AG09319 (cell line): ENCODE measurements around the gene ZNF574.

ENCODE experiments used
- DNase-seq: peaks from one replicate; pipeline ENCODE4 v3.0.0-alpha.2; 2010; ENCODE audit warnings: low read depth; ENCODE audit errors: extremely low read depth
- CTCF ChIP-seq: IDR thresholded peaks from 2 replicates; pipeline ENCODE4 v1.5.1; 2011; ENCODE audit warnings: low read depth, mild to moderate bottlenecking, inconsistent platforms, low read length, moderate library complexity

The ZNF574 gene

DNA sequence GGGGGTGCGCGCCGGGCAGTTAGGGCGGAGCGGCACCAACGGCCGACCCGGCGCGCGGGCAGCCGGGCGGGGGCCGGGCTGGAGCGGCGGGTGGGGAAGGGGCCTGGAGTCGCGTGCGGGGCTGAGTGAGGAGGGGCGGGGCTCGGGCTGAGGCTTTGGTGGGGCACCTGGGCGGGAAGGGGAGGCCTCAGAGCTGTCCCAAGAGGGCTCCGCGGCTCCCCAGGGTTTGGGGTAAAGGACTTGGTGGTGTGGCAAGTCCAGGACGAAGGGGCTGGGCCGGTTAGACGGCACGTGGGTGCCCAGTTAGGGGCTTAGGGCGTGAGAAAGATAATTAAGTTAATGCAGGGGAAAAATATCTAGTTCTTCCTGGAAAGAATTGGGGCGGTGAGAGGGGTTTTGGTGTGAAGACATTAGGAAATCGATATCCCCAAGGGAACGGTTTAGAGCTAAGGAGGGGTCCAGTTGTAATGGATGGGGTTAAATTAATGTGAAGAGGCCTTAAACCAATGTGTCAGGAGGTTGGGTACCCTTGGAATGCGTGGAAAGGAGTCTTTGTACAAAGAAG lies 496 bp downstream of the ZNF574 start:
- TF ChIP-seq CTCF: no peak
- DNase-seq: no peak

GRCh38 chr19:42078058-42078457 lies 2.1 kb downstream of the ZNF574 start:
- no peak for DNase-seq
- no peak for TF ChIP-seq CTCF

DNA sequence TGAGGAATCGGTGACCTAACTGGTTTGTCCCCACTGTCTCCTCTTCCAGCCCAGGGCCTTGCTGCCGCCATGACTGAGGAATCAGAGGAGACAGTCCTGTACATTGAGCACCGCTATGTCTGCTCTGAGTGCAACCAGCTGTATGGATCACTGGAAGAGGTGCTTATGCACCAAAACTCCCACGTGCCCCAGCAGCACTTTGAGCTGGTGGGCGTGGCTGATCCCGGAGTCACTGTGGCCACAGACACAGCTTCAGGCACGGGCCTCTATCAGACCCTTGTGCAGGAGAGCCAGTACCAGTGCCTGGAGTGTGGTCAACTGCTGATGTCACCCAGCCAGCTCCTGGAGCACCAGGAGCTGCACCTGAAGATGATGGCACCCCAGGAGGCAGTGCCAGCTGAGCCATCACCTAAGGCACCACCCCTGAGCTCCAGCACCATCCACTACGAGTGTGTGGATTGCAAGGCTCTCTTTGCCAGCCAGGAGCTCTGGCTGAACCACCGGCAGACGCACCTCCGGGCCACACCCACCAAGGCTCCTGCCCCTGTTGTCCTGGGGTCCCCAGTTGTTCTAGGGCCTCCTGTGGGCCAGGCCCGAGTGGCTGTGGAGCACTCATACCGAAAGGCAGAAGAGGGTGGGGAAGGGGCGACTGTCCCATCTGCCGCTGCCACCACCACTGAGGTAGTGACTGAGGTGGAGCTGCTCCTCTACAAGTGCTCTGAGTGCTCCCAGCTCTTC lies 2.7 kb downstream of the ZNF574 start:
- TF ChIP-seq CTCF: no peak
- DNase-seq: no peak

DNA sequence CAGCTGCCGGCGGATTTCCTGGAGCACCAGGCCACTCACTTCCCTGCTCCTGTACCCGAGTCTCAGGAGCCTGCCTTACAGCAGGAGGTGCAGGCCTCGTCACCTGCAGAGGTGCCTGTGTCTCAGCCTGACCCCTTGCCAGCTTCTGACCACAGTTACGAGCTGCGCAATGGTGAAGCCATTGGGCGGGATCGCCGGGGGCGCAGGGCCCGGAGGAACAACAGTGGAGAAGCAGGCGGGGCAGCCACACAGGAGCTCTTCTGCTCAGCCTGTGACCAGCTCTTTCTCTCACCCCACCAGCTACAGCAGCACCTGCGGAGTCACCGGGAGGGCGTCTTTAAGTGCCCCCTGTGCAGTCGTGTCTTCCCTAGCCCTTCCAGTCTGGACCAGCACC lies 3.3 kb downstream of the ZNF574 start:
- TF ChIP-seq CTCF: no peak
- DNase-seq: no peak

GRCh38 chr19:42079886-42080763 lies 4.2 kb downstream of the ZNF574 start:
- no peak for TF ChIP-seq CTCF
- DNase-seq: no peak

DNA sequence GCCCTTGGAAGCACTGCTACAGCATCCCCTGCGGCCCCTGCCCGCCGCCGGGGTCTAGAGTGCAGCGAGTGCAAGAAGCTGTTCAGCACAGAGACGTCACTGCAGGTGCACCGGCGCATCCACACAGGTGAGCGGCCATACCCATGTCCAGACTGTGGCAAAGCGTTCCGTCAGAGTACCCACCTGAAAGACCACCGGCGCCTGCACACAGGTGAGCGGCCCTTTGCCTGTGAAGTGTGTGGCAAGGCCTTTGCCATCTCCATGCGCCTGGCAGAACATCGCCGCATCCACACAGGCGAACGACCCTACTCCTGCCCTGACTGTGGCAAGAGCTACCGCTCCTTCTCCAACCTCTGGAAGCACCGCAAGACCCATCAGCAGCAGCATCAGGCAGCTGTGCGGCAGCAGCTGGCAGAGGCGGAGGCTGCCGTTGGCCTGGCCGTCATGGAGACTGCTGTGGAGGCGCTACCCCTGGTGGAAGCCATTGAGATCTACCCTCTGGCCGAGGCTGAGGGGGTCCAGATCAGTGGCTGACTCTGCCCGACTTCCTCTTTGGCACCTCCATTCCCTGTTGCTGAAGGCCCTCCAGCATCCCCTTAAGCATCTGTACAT lies 4.9 kb downstream of the ZNF574 start:
- no peak for TF ChIP-seq CTCF
- no peak for DNase-seq
